Panc1 (cell line): ENCODE results near the gene CHD1L. TPM values are rescaled to one million over a fixed set of nuclear protein-coding genes. Genes with fewer than 3 reads are reported as not detected.

ENCODE experiments used
- ATAC-seq: fragments of 200-7000 bp; cut with Tn5 transposase; 2 replicates; pipeline ENCODE4 v1.9.1; 2020; ENCODE audit warnings: mild to moderate bottlenecking, moderate library complexity
- BruUV-seq: library from RNA; stranded (reverse); fragments of 400-500 nt; replicated peaks from 2 replicates; lab custom pipeline; 2021; lab: Mats Ljungman, UMichigan
- CTCF ChIA-PET: fragments of 300-600 bp; sonication (Branson Sonifier 250); formaldehyde crosslinking; loops from one replicate; lab custom pipeline; 2022; ENCODE audit warnings: antibody characterized with exemption; lab: Charles Lee
- POLR2A ChIA-PET: fragments of 300-600 bp; sonication (Branson Sonifier 250); formaldehyde crosslinking; loops from one replicate; lab custom pipeline; 2022; ENCODE audit warnings: antibody characterized with exemption; lab: Charles Lee
- DNase-seq: peaks from one replicate; pipeline ENCODE4 v3.0.0-alpha.2; 2010; ENCODE audit warnings: low read depth, low spot score
- H3K27ac ChIP-seq: 2 replicates; pipeline ENCODE4 v1.5.1; 2011; ENCODE audit warnings: mild to moderate bottlenecking, low read length, inconsistent platforms
- H3K27me3 ChIP-seq: fragments of 200-500 bp; sonication (Bioruptor generic); 2 replicates; pipeline ENCODE4 v1.6.0; 2014; ENCODE audit warnings: low read length, inconsistent platforms; ENCODE audit not compliant: control insufficient read depth, insufficient read depth
- H3K36me3 ChIP-seq: fragments of 200-500 bp; sonication (Bioruptor generic); 2 replicates; pipeline ENCODE4 v1.5.1; 2014; ENCODE audit warnings: inconsistent platforms, mild to moderate bottlenecking, low read length, moderate library complexity; ENCODE audit not compliant: control insufficient read depth, insufficient read depth
- H3K4me1 ChIP-seq: 2 replicates; pipeline ENCODE4 v1.5.1; 2011; ENCODE audit warnings: inconsistent platforms, mild to moderate bottlenecking, low read length, moderate library complexity; ENCODE audit not compliant: control insufficient read depth, insufficient read depth
- H3K4me3 ChIP-seq, 2 experiments: 2 replicates each; pipeline ENCODE4 v1.5.1; 2011 to 2012; ENCODE audit warnings: low read depth in 2 of 2, low read length in 2 of 2, mild to moderate bottlenecking in 2 of 2, inconsistent platforms in 1 of 2, moderate library complexity in 1 of 2
- H3K9me3 ChIP-seq: fragments of 200-500 bp; sonication (Bioruptor generic); 2 replicates; pipeline ENCODE4 v1.5.1; 2014; ENCODE audit warnings: low read depth, mild to moderate bottlenecking, inconsistent platforms, low read length, moderate library complexity; ENCODE audit not compliant: control insufficient read depth, insufficient read depth
- POLR2AphosphoS5 ChIP-seq: IDR thresholded peaks from 2 replicates; pipeline ENCODE4 v1.6.1; 2012; ENCODE audit warnings: mild to moderate bottlenecking, low read depth, low read length, moderate library complexity
- REST ChIP-seq, 2 experiments: IDR thresholded peaks; 2 replicates each; pipeline ENCODE4 v1.6.1; 2011 to 2012; ENCODE audit warnings: low read depth in 2 of 2, control low read depth in 1 of 2, low read length in 1 of 2, mild to moderate bottlenecking in 1 of 2, moderate library complexity in 1 of 2; ENCODE audit not compliant: insufficient read depth in 1 of 2
- SIN3A ChIP-seq: IDR thresholded peaks from 2 replicates; pipeline ENCODE4 v1.6.1; 2012; ENCODE audit warnings: low read depth, mild to moderate bottlenecking, low read length, moderate library complexity, borderline replicate concordance; ENCODE audit not compliant: insufficient read depth
- TCF7L2 ChIP-seq: IDR thresholded peaks from 2 replicates; pipeline ENCODE4 v1.6.1; 2011; ENCODE audit warnings: mild to moderate bottlenecking, low read depth, low read length, inconsistent platforms
- in situ Hi-C: cut with HindIII; loops from 2 replicates; pipeline ENCODE4 v1.10.0; 2016; ENCODE audit warnings: low sequenced_read_pairs, low pct_unique_long_range_greater_than_20kb
- intact Hi-C: fragments of 100-400 bp; cut with micrococcal nuclease; formaldehyde crosslinking; loops from one replicate; pipeline ENCODE4 v1.10.0; 2022; ENCODE audit not compliant: unreplicated experiment
- total RNA-seq: library from RNA; stranded (reverse); gene quantifications from one replicate; pipeline ENCODE4 v1.2.1, GENCODE V29; 2021; ENCODE audit not compliant: unreplicated experiment
- TF ChIP-seq, protein P1 (sequence below): fragments of 450-650 bp; IDR thresholded peaks from 2 replicates; pipeline ENCODE4 v1.5.1; 2017; ENCODE audit warnings: mild to moderate bottlenecking

The CHD1L gene
- total RNA-seq, 1 experiment from 2014 or later: 48.3 TPM

- Histone ChIP-seq H3K4me1 (no peaks in the 10 kb centered on the region), H3K9me3 (no peaks in the 10 kb centered on the region), H3K27me3 (peaks cover 8% of the 10 kb centered on the region), H3K4me3 (no peak overlapping the region), H3K27ac (no peak overlapping the region), H3K36me3 (no peaks in the 10 kb centered on the region)
- DNase-seq (no peak), ATAC-seq (no peak)
- POLR2A ChIA-PET: no interaction called here
- in situ Hi-C loops (no loop called here), intact Hi-C loops (no loop called here)
- no TSS peak for BruUV-seq
- TF ChIP-seq SIN3A (no peak), REST (IDR thresholded peaks at IDR 0.05; ENCODE audit: insufficient read depth in 1 of 2, low read depth in 2 of 2, low read length in 1 of 2) (no peak), TCF7L2 (no peak), POLR2AphosphoS5 (no peak)
- TF ChIP-seq, protein P1, sequence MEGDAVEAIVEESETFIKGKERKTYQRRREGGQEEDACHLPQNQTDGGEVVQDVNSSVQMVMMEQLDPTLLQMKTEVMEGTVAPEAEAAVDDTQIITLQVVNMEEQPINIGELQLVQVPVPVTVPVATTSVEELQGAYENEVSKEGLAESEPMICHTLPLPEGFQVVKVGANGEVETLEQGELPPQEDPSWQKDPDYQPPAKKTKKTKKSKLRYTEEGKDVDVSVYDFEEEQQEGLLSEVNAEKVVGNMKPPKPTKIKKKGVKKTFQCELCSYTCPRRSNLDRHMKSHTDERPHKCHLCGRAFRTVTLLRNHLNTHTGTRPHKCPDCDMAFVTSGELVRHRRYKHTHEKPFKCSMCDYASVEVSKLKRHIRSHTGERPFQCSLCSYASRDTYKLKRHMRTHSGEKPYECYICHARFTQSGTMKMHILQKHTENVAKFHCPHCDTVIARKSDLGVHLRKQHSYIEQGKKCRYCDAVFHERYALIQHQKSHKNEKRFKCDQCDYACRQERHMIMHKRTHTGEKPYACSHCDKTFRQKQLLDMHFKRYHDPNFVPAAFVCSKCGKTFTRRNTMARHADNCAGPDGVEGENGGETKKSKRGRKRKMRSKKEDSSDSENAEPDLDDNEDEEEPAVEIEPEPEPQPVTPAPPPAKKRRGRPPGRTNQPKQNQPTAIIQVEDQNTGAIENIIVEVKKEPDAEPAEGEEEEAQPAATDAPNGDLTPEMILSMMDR: no peak
- CTCF ChIA-PET: no interaction called here
Observed at GRCh38 chr1:147209825-147210821, 32.4 kb upstream of the CHD1L start.

DNA sequence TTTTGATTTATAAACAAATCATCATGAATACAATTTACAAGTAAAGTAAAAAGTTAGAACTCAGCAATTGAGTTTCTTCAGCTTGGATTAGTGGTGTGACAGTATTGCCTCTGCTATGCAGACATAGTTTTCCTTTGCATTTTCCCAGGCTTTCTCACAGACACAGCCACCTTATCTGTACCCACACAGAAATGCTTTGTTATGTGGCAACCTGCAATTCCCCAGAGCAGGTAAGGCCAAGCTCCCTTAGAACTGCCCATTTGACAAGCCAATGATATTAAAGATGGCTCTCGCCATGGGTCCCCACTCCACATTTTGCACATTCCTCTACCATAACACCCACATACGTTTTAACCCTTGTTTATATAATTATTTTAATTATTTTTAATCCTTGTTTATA is 31.5 kb upstream of the CHD1L start:
- TF ChIP-seq, protein P1: no peak
- TF ChIP-seq SIN3A (no peak), POLR2AphosphoS5 (no peak), TCF7L2 (no peak), REST (IDR thresholded peaks at IDR 0.05; ENCODE audit: insufficient read depth in 1 of 2, low read depth in 2 of 2, low read length in 1 of 2) (no peak)
- no peak overlapping the region for H3K4me3 ChIP-seq
- no peaks in the 10 kb centered on the region for H3K9me3 ChIP-seq
- ATAC-seq (no peak), DNase-seq (no peak)
- ChIA-PET CTCF (no interaction called here), POLR2A (no interaction called here)
- no peaks in the 10 kb centered on the region for H3K4me1 ChIP-seq
- H3K27me3 ChIP-seq: peaks cover 8% of the 10 kb centered on the region
- intact Hi-C loops: no loop called here
- no TSS peak for BruUV-seq
- in situ Hi-C loops: no loop called here
- no peak overlapping the region for H3K27ac ChIP-seq
- H3K36me3 ChIP-seq: no peaks in the 10 kb centered on the region
